Upper lobe of left lung (tissue), 4 donors: ENCODE results near the gene S100A10.

ENCODE experiments used
- CTCF ChIP-seq, 6 experiments: fragments of 450-650 bp in 4 of 6; fragments of 200-600 bp in 2 of 6; sonication (generic) in 2 of 6; IDR thresholded peaks; one replicate each; pipeline ENCODE4 v1.5.1; 2016 to 2019; ENCODE audit warnings: antibody characterized with exemption in 6 of 6
- EP300 ChIP-seq, 4 donors: sonication (generic); formaldehyde crosslinking; IDR thresholded peaks; one replicate each; pipeline ENCODE4 v1.5.1; 2017; ENCODE audit warnings: antibody characterized with exemption in 4 of 4, control low read depth in 2 of 4
- POLR2A ChIP-seq, 4 donors: fragments of 450-650 bp; IDR thresholded peaks; one replicate each; pipeline ENCODE4 v1.5.1; 2016 to 2017; ENCODE audit warnings: antibody characterized with exemption in 4 of 4, mild to moderate bottlenecking in 2 of 4

- TF ChIP-seq EP300 (IDR thresholded peaks at IDR 0.05) = no peak
- no peak for TF ChIP-seq CTCF (IDR thresholded peaks at IDR 0.05)
- TF ChIP-seq POLR2A (IDR thresholded peaks at IDR 0.05) = no peak
Observed at GRCh38 chr1:152035539-152036266, 42.0 kb upstream of the S100A10 start.
